ENCODE results near the gene APOB. TPM values are rescaled to one million over a fixed set of nuclear protein-coding genes. Genes with fewer than 3 reads are reported as not detected.

Gene APOB
- total and polyA plus RNA-seq, 2 of the 13 experiments (the other 11 are each of a cell fraction or from before 2014, with no cell fraction given), result 1,569 to 2,515 TPM

GRCh38 chr2:21028021-21028947 is 15.6 kb downstream of the APOB start:
- H3K9me3 ChIP-seq (ENCODE audit: low read length), result no peaks in the 10 kb centered on the region
- peaks cover 97% of the 10 kb centered on the region for H4K20me1 ChIP-seq (ENCODE audit: insufficient read depth, low read length)
- CTCF ChIA-PET (ENCODE audit: low intra/inter-chr PET ratio, low total read pairs), result no interaction called here
- H3K4me3 ChIP-seq (replicated peaks in 1 of 3; ENCODE audit: insufficient read depth in 1 of 3, low read depth in 2 of 3, low read length in 3 of 3), result no peak overlapping the region
- DNase-seq (ENCODE audit: low spot score) (no peak), FAIRE-seq (no peak), ATAC-seq (no peak)
- H3K9ac ChIP-seq (ENCODE audit: insufficient read depth, low read depth, low read length), result no peak overlapping the region
- POLR2A ChIA-PET, result interaction anchor here (2.8 to 8.6 kb wide), 5 partner anchors 8 to 89 kb away, joined by 10 to 124 read pairs (median 15); partner anchors contain the start of gene APOB
- no TSS peak for BruUV-seq (replicated peaks)
- H3K4me1 ChIP-seq (ENCODE audit: insufficient read depth, low read length), result peaks cover 90% of the 10 kb centered on the region
- peaks cover 42% of the 10 kb centered on the region for H3K79me2 ChIP-seq (ENCODE audit: insufficient read depth, low read length)
- 96% methylated on average over 4 of the region's 4 CpGs for WGBS (ENCODE audit: low lambda C conversion rate)
- H3K36me3 ChIP-seq (replicated peaks in 1 of 2; ENCODE audit: control insufficient read depth in 1 of 2, insufficient read depth in 2 of 2, low read length in 2 of 2), result peaks cover 59 to 95% of the 10 kb centered on the region in 2 experiments
- peak overlapping the region; percentile 15; the same call in 1 of the 2 replicates for H3K4me2 ChIP-seq (ENCODE audit: low read depth, low read length)
- H3K27me3 ChIP-seq (ENCODE audit: control insufficient read depth in 1 of 2, insufficient read depth in 2 of 2, low read length in 2 of 2), result no peaks in the 10 kb centered on the region
- intact Hi-C loops (cut with micrococcal nuclease; ENCODE audit: unreplicated experiment), result no loop called here
- no peak overlapping the region for H2AFZ ChIP-seq (ENCODE audit: low read length)
- H3K27ac ChIP-seq (ENCODE audit: extremely low read length, insufficient read depth, low read length), result peak overlapping the region; percentile 12
- in situ Hi-C loops (cut with HindIII; ENCODE audit: extremely low pct_ligation_motif_present, low pct_unique_long_range_greater_than_20kb), result no loop called here
- TF ChIP-seq ATAD3A (CRISPR knock-in tag; IDR thresholded peaks at IDR 0.05) (no peak), U2AF2 (IDR thresholded peaks at IDR 0.05; ENCODE audit: low read depth, low read length) (no peak), ZNF766 (CRISPR knock-in tag; IDR thresholded peaks at IDR 0.05; ENCODE audit: borderline replicate concordance) (no peak), DNMT1 (CRISPR knock-in tag; IDR thresholded peaks at IDR 0.05) (no peak), ZNF570 (CRISPR knock-in tag; IDR thresholded peaks at IDR 0.05; ENCODE audit: borderline replicate concordance) (no peak), KAT2B (IDR thresholded peaks at IDR 0.05; ENCODE audit: borderline replicate concordance, low read depth, low read length) (no peak), ZNF44 (CRISPR knock-in tag; IDR thresholded peaks at IDR 0.05) (0 out of 2 replicates have a peak, but pooled peaks have one; percentile 22), HOMEZ (CRISPR knock-in tag; IDR thresholded peaks at IDR 0.05; ENCODE audit: low read depth) (no peak), NFIC (IDR thresholded peaks at IDR 0.05; ENCODE audit: low read length) (0 out of 2 replicates have a peak, but pooled peaks have one; percentile 42), AFF4 (CRISPR knock-in tag; IDR thresholded peaks at IDR 0.05) (peak; percentile 52), ZNF230 (CRISPR knock-in tag; IDR thresholded peaks at IDR 0.05) (no peak), HOXA9 (CRISPR knock-in tag; IDR thresholded peaks at IDR 0.05; ENCODE audit: borderline replicate concordance) (0 out of 2 replicates have a peak, but pooled peaks have one; percentile 33), DRAP1 (CRISPR knock-in tag; IDR thresholded peaks at IDR 0.05) (no peak), NR2F2 (IDR thresholded peaks at IDR 0.05; ENCODE audit: borderline replicate concordance, low read depth) (no peak), SSRP1 (CRISPR knock-in tag; IDR thresholded peaks at IDR 0.05) (peak; percentile 85; the same call in 1 of the 2 replicates), THAP7 (CRISPR knock-in tag; IDR thresholded peaks at IDR 0.05) (0 out of 2 replicates have a peak, but pooled peaks have one; percentile 49)

All from HepG2 (cell line).